PC-3 (cell line): Measurements from ENCODE around the gene MAGT1. TPM values are rescaled to one million over a fixed set of nuclear protein-coding genes. Genes with fewer than 3 reads are reported as not detected.

ENCODE experiments used
- ATAC-seq: fragments of 200-7000 bp; cut with Tn5 transposase; 2 replicates; pipeline ENCODE4 v1.9.1; 2020; ENCODE audit warnings: mild to moderate bottlenecking, moderate library complexity
- BruUV-seq: library from RNA; stranded (reverse); fragments of 400-500 nt; replicated peaks from 2 replicates; lab custom pipeline; 2021; lab: Mats Ljungman, UMichigan
- CTCF ChIA-PET: fragments of 300-600 bp; sonication (Branson Sonifier 250); formaldehyde crosslinking; loops from one replicate; lab custom pipeline; 2022; ENCODE audit warnings: antibody characterized with exemption; lab: Charles Lee
- POLR2A ChIA-PET: fragments of 300-600 bp; sonication (Branson Sonifier 250); formaldehyde crosslinking; loops from one replicate; lab custom pipeline; 2022; ENCODE audit warnings: antibody characterized with exemption; ENCODE audit not compliant: unreplicated experiment; lab: Charles Lee
- DNase-seq: peaks from one replicate; pipeline ENCODE4 v3.0.0-alpha.2; 2015
- H2AFZ ChIP-seq: fragments of 300-600 bp; sonication (generic); 2 replicates; pipeline ENCODE4 v1.6.0; 2016; ENCODE audit warnings: antibody characterized with exemption, low read length
- H3F3A ChIP-seq: fragments of 300-600 bp; sonication (generic); one replicate; pipeline ENCODE4 v1.6.0; 2017; ENCODE audit warnings: antibody characterized with exemption, low read length, control low read depth, mild to moderate bottlenecking; ENCODE audit not compliant: unreplicated experiment
- H3K27ac ChIP-seq: fragments of 300-600 bp; sonication (generic); 2 replicates; pipeline ENCODE4 v1.5.1; 2016; ENCODE audit warnings: mild to moderate bottlenecking, low read length
- H3K27me3 ChIP-seq: fragments of 300-600 bp; sonication (generic); 2 replicates; pipeline ENCODE4 v1.6.1; 2016; ENCODE audit warnings: low read length, mixed read lengths
- H3K36me3 ChIP-seq: fragments of 300-600 bp; sonication (generic); 2 replicates; pipeline ENCODE4 v1.6.1; 2016; ENCODE audit warnings: low read depth, mixed run types, low read length, mixed read lengths
- H3K4me1 ChIP-seq: fragments of 300-600 bp; sonication (generic); 2 replicates; pipeline ENCODE4 v1.5.1; 2016; ENCODE audit warnings: low read length; ENCODE audit not compliant: insufficient read depth
- H3K4me2 ChIP-seq: fragments of 300-600 bp; sonication (generic); 2 replicates; pipeline ENCODE4 v1.6.0; 2016; ENCODE audit warnings: low read length
- H3K4me3 ChIP-seq: fragments of 300-600 bp; sonication (generic); 2 replicates; pipeline ENCODE4 v1.5.1; 2016; ENCODE audit warnings: mild to moderate bottlenecking, low read length, mixed read lengths
- H3K79me2 ChIP-seq: fragments of 300-600 bp; sonication (generic); 2 replicates; pipeline ENCODE4 v1.6.1; 2017; ENCODE audit warnings: low read length, mixed read lengths
- H3K9ac ChIP-seq: fragments of 300-600 bp; sonication (generic); 2 replicates; pipeline ENCODE4 v1.6.0; 2016; ENCODE audit warnings: mild to moderate bottlenecking, low read length
- H3K9me2 ChIP-seq: fragments of 300-600 bp; sonication (generic); replicated peaks from 2 replicates; pipeline ENCODE4 v1.6.1; 2016; ENCODE audit warnings: mixed run types, low read length, mixed read lengths
- H3K9me3 ChIP-seq: fragments of 300-600 bp; sonication (generic); 2 replicates; pipeline ENCODE4 v1.6.1; 2016; ENCODE audit warnings: low read length, mixed read lengths
- H4K20me1 ChIP-seq: fragments of 300-600 bp; sonication (generic); 2 replicates; pipeline ENCODE4 v1.6.1; 2016; ENCODE audit warnings: low read length, mixed read lengths
- EZH2 ChIP-seq: fragments of 300-600 bp; sonication (generic); IDR thresholded peaks from one replicate; pipeline ENCODE4 v1.6.1; 2017; ENCODE audit warnings: antibody characterized with exemption, mild to moderate bottlenecking, low read length; ENCODE audit not compliant: unreplicated experiment
- EZH2phosphoT487 ChIP-seq: fragments of 300-600 bp; sonication (generic); IDR thresholded peaks from 2 replicates; pipeline ENCODE4 v1.6.1; 2018; ENCODE audit warnings: mild to moderate bottlenecking, antibody characterized with exemption, low read length, borderline replicate concordance
- intact Hi-C: fragments of 100-400 bp; cut with micrococcal nuclease; formaldehyde crosslinking; loops from 2 replicates; pipeline ENCODE4 v1.9.0; 2023
- total RNA-seq: library from RNA; depleted of rRNA; stranded (reverse); fragments of >200 nt; gene quantifications from 2 replicates; pipeline ENCODE4 v1.2.3, GENCODE V29; 2014
- TF ChIP-seq, protein P1 (sequence below): fragments of 300-600 bp; sonication (generic); conservative IDR thresholded peaks from 2 replicates; pipeline ENCODE4 v1.5.1; 2017; ENCODE audit warnings: antibody characterized with exemption, low read depth, mild to moderate bottlenecking, low read length

MAGT1 gene
- total RNA-seq, 1 experiment from 2014 or later, result 119 TPM

DNA sequence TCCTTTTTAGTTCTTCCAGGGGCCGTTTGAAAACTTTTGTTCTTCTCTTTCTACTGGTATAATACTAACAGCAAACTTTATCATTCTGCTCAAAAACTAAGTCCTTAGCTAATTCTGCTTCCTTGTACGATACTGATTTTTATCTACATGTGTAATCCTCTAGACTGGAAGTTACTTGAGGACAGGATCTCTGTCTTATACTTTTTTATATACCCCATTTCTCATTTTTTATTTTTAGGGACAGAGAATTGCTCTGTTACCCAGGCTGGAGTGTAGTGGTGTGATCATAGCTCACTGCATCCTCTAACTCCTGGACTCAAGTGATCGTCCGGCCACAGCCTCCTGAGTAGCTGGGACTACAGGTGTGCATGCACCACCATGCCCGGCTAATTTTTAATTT lies 6.3 kb upstream of the MAGT1 start:
- DNase-seq (no peak), ATAC-seq (no peak)
- ChIA-PET POLR2A (no interaction called here), CTCF (no interaction called here)
- Histone ChIP-seq H3K36me3 (peaks cover 35% of the 10 kb centered on the region), H3K4me1 (peaks cover 8% of the 10 kb centered on the region; the same call in 1 of the 2 replicates), H3K9me3 (no peaks in the 10 kb centered on the region), H4K20me1 (peaks cover 25% of the 10 kb centered on the region), H3K4me3 (peak overlapping the region; percentile 99), H3K4me2 (peak overlapping the region; percentile 99), H3K9ac (peak overlapping the region; percentile 99; the same call in 1 of the 2 replicates), H3F3A (peaks cover 3% of the 10 kb centered on the region), H2AFZ (no peak overlapping the region), H3K27me3 (no peaks in the 10 kb centered on the region), H3K9me2 (no peaks in the 10 kb centered on the region), H3K79me2 (peaks cover 44% of the 10 kb centered on the region), H3K27ac (no peak overlapping the region)
- TF ChIP-seq EZH2phosphoT487 (no peak), EZH2 (no peak)
- TF ChIP-seq, protein P1, sequence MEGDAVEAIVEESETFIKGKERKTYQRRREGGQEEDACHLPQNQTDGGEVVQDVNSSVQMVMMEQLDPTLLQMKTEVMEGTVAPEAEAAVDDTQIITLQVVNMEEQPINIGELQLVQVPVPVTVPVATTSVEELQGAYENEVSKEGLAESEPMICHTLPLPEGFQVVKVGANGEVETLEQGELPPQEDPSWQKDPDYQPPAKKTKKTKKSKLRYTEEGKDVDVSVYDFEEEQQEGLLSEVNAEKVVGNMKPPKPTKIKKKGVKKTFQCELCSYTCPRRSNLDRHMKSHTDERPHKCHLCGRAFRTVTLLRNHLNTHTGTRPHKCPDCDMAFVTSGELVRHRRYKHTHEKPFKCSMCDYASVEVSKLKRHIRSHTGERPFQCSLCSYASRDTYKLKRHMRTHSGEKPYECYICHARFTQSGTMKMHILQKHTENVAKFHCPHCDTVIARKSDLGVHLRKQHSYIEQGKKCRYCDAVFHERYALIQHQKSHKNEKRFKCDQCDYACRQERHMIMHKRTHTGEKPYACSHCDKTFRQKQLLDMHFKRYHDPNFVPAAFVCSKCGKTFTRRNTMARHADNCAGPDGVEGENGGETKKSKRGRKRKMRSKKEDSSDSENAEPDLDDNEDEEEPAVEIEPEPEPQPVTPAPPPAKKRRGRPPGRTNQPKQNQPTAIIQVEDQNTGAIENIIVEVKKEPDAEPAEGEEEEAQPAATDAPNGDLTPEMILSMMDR, result no peak
- no TSS peak for BruUV-seq
- intact Hi-C loops, result no loop called here

DNA sequence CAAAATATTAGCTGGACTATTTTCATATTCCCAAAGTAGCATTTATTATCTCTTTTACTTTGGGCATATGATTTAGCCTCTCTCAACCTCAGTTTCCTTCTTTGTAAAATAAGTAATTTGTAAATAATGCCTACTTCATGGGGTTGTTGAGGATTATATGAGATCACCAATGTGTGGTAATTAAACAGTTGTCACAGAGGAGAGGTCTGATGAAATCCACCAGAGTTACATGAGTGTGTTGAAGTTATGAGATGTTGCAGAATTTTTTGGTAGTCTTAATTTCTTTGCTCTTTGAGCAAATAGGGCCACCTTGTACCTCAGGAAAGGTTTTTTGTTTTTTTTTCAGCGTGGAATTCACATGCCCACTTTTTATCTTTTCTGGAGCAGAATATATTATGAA lies 5.5 kb upstream of the MAGT1 start:
- POLR2A ChIA-PET, result no interaction called here
- intact Hi-C loops, result no loop called here
- peak overlapping the region; percentile 99 for H3K9ac ChIP-seq
- CTCF ChIA-PET, result no interaction called here
- no peaks in the 10 kb centered on the region for H3K9me2 ChIP-seq
- TF ChIP-seq EZH2 (no peak), EZH2phosphoT487 (no peak)
- TF ChIP-seq, protein P1, result no peak
- H4K20me1 ChIP-seq, result peaks cover 25% of the 10 kb centered on the region
- peaks cover 8% of the 10 kb centered on the region; the same call in 1 of the 2 replicates for H3K4me1 ChIP-seq
- H3K36me3 ChIP-seq, result peaks cover 35% of the 10 kb centered on the region
- peaks cover 44% of the 10 kb centered on the region for H3K79me2 ChIP-seq
- H3K4me3 ChIP-seq, result peak overlapping the region; percentile 99
- H3K27ac ChIP-seq, result no peak overlapping the region
- peaks cover 3% of the 10 kb centered on the region for H3F3A ChIP-seq
- no peak for DNase-seq
- no TSS peak for BruUV-seq
- no peaks in the 10 kb centered on the region for H3K9me3 ChIP-seq
- no peak overlapping the region for H2AFZ ChIP-seq
- H3K27me3 ChIP-seq, result no peaks in the 10 kb centered on the region
- peak overlapping the region; percentile 99 for H3K4me2 ChIP-seq
- ATAC-seq, result no peak

GRCh38 chrX:77899081-77899828 lies 4.0 kb upstream of the MAGT1 start, which contains the start of gene COX7B:
COX7B (plus strand) TSS chrX:77899468; CDS start chrX:77899554, 86 bp downstream.
- no TSS peak for BruUV-seq
- peaks cover 30% of the 10 kb centered on the region for H3K36me3 ChIP-seq
- no peaks in the 10 kb centered on the region for H3K27me3 ChIP-seq
- peaks cover 53% of the 10 kb centered on the region for H3K79me2 ChIP-seq
- peaks cover 8% of the 10 kb centered on the region; the same call in 1 of the 2 replicates for H3K4me1 ChIP-seq
- peak within 1 kb of the TSS; percentile 92 for H3K27ac ChIP-seq
- CTCF ChIA-PET, result interaction anchor here (0.6 to 1.0 kb wide), 4 partner anchors 130 to 1006 kb away, joined by 3 to 9 read pairs (median 5); no protein-coding TSS in a partner anchor
- ATAC-seq, result peak; percentile 62
- intact Hi-C loops, result loop anchor here (5.0 to 10.0 kb wide), 5 partner anchors 112 to 457 kb away; partner anchors contain the start of gene ATRX
- peaks cover 34% of the 10 kb centered on the region for H4K20me1 ChIP-seq
- peak; percentile 99 for DNase-seq
- H3K9me3 ChIP-seq, result no peaks in the 10 kb centered on the region
- H3K9ac ChIP-seq, result peak within 1 kb of the TSS; percentile 99
- H3K4me3 ChIP-seq, result peak within 1 kb of the TSS; percentile 99
- TF ChIP-seq EZH2, result no peak
- TF ChIP-seq, protein P1, result peak; percentile 60
- no peak for TF ChIP-seq EZH2phosphoT487
- H3K4me2 ChIP-seq, result peak within 1 kb of the TSS; percentile 99
- no peaks in the 10 kb centered on the region for H3K9me2 ChIP-seq
- POLR2A ChIA-PET, result interaction anchor here (0.5 to 1.0 kb wide), 8 partner anchors 8 to 1726 kb away, joined by 3 to 5 read pairs (median 4); no protein-coding TSS in a partner anchor
- peak within 1 kb of the TSS; percentile 85 for H2AFZ ChIP-seq
- H3F3A ChIP-seq, result no peaks in the 10 kb centered on the region
